HEK293T (cell line): ENCODE data around the gene CYP2S1.

Experiments
- ARNT ChIP-seq: fragments of 450-650 bp; IDR thresholded peaks from 2 replicates; pipeline ENCODE4 v1.6.1; 2017; ENCODE audit warnings: mild to moderate bottlenecking
- BHLHE40 ChIP-seq: fragments of 450-650 bp; IDR thresholded peaks from 2 replicates; pipeline ENCODE4 v1.6.1; 2016; ENCODE audit warnings: mild to moderate bottlenecking, moderate library complexity, borderline replicate concordance
- CTBP1 ChIP-seq: fragments of 450-650 bp; IDR thresholded peaks from 2 replicates; pipeline ENCODE4 v1.6.1; 2016; ENCODE audit warnings: borderline replicate concordance
- ELF4 ChIP-seq: fragments of 450-650 bp; IDR thresholded peaks from 2 replicates; pipeline ENCODE4 v1.6.1; 2017; ENCODE audit warnings: antibody characterized with exemption
- FOXA1 ChIP-seq: fragments of 450-650 bp; IDR thresholded peaks from 2 replicates; pipeline ENCODE4 v1.6.1; 2016; ENCODE audit warnings: mild to moderate bottlenecking
- FOXK2 ChIP-seq: fragments of 450-650 bp; IDR thresholded peaks from 2 replicates; pipeline ENCODE4 v1.6.1; 2016; ENCODE audit warnings: mild to moderate bottlenecking
- FOXM1 ChIP-seq: fragments of 450-650 bp; IDR thresholded peaks from 2 replicates; pipeline ENCODE4 v1.6.1; 2017; ENCODE audit warnings: mild to moderate bottlenecking, borderline replicate concordance
- HDGF ChIP-seq: fragments of 450-650 bp; IDR thresholded peaks from 2 replicates; pipeline ENCODE4 v1.6.1; 2017; ENCODE audit warnings: antibody characterized with exemption, borderline replicate concordance
- LEF1 ChIP-seq: fragments of 450-650 bp; IDR thresholded peaks from 2 replicates; pipeline ENCODE4 v1.6.1; 2017; ENCODE audit warnings: mild to moderate bottlenecking, borderline replicate concordance
- NFRKB ChIP-seq: fragments of 450-650 bp; IDR thresholded peaks from 2 replicates; pipeline ENCODE4 v1.6.1; 2016; ENCODE audit warnings: mild to moderate bottlenecking, moderate library complexity
- PKNOX1 ChIP-seq: fragments of 450-650 bp; IDR thresholded peaks from 2 replicates; pipeline ENCODE4 v1.6.1; 2016
- SP1 ChIP-seq: fragments of 450-650 bp; IDR thresholded peaks from 2 replicates; pipeline ENCODE4 v1.6.1; 2017
- TARDBP ChIP-seq: fragments of 450-650 bp; IDR thresholded peaks from 2 replicates; pipeline ENCODE4 v1.6.1; 2016
- ZNF384 ChIP-seq: fragments of 450-650 bp; IDR thresholded peaks from 2 replicates; pipeline ENCODE4 v1.6.1; 2016

- TF ChIP-seq ELF4 (no peak), ARNT (no peak), BHLHE40 (no peak), FOXK2 (no peak), CTBP1 (no peak), SP1 (no peak), PKNOX1 (0 out of 2 replicates have a peak, but pooled peaks have one; percentile 38), FOXM1 (no peak), TARDBP (no peak), FOXA1 (no peak), ZNF384 (no peak), LEF1 (no peak), HDGF (no peak), NFRKB (no peak)
These were observed 41.6 kb downstream of the CYP2S1 start for GRCh38 chr19:41234512-41235168.
